CD1c-positive myeloid dendritic cell (primary cell): ENCODE results near the gene RNF213.

Experiments used
- DNase-seq: peaks from one replicate; pipeline ENCODE4 v3.0.0-alpha.2; 2016; ENCODE audit errors: extremely low spot score

The RNF213 gene

DNA sequence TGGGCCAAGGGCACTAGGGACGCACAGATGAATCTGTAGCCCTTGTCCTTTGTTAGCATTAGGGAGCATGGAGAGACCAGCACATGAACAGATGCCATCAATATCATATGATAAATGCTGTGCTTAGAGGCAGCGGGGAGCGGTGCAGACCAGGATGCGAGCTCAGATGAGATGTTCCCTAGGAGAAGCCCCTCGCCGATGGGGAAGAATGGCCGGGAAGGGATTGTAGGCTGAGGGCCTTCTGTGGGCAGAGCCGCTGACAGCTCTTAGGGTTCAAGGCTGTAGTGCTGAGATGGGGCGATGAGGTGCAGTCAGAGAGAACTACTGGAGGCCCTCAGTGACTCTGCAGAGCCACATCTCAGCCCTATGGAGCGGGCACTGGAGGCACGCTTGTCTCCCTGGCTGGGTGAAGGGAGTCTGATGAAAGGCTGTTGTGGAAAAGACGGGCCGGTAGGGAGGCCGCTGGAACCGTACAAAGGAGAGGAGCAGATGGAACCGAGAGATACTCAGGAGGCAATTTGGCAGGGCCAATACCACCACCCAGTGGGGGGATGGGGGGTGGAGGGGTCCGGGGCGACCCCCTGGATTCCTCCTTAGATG is 88.0 kb downstream of the RNF213 start:
- no peak for DNase-seq

DNA sequence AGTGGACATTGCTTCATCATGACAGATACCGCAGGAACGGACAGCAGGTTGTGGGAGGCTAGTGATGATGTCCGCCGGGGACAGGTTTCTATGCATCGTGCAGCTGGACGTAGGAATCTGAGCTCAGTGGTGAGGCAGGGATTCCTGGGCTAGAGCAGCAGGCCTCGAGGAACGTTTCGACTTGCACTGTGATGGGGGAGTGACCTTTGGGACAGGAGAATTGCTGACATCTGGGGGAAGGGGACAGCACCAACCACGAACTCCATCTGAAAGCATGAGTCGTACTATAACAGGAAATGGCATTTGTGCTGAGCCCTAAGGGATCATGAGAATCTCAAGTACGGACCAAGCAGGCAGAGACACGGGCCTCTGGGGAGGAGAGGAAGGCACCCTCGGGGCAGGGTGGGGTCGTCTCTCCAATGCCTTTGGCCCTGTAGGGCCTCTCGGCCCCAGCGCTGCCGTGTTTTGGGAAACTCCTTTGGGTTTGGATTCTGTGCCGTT is 88.5 kb downstream of the RNF213 start:
- DNase-seq, result no peak

DNA sequence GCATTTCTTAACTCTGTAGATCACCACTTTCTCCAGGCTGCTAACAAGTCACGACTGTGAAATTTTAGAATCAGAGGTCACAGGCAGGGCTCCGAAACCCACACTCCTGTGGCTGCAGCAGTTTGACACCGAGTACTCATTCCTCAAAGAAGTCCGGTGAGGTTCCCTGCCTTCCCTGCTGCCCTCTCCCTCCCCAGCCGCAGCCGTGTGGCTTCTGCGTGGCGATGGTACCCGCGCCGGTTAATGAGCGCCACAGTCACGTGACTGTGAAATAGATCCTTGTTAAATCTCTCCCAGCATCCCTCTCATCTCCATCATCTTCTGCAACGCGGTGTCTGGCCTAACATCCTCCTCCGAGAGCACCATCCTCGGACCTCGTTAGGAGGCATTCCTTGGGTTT is 89.1 kb downstream of the RNF213 start:
- DNase-seq, result no peak

DNA sequence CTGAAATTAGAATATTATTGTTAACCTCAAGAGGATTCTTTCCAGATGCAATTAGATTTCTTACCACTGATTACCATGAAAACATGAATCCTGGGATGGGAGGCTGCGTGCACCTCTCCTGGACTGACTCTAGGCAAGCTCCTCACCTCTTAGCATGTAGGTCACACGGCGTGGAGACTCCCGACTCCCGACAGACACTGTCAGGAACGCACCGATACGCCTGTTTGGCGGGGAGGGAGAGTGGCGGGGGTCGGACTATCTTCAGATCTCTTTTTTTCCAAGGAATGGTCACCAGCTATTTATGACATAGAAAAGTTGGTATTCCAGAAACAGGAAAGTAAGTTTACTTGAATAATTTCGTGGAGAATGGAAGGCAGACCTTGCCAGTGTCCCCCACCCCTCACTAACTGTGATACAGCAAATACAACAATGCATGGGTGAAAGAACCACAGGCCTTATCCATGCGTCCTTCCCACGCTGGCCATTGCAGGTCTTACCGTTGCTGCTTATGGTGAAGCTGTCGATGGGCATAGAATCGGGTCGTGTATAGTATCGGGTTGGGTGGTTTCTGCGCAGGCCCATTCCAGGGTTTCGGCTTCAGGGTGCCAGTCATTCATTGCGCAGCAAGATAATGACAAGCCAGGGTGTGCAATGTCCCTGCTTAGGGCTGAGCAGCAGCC is 91.7 kb downstream of the RNF213 start:
- DNase-seq, result no peak

DNA sequence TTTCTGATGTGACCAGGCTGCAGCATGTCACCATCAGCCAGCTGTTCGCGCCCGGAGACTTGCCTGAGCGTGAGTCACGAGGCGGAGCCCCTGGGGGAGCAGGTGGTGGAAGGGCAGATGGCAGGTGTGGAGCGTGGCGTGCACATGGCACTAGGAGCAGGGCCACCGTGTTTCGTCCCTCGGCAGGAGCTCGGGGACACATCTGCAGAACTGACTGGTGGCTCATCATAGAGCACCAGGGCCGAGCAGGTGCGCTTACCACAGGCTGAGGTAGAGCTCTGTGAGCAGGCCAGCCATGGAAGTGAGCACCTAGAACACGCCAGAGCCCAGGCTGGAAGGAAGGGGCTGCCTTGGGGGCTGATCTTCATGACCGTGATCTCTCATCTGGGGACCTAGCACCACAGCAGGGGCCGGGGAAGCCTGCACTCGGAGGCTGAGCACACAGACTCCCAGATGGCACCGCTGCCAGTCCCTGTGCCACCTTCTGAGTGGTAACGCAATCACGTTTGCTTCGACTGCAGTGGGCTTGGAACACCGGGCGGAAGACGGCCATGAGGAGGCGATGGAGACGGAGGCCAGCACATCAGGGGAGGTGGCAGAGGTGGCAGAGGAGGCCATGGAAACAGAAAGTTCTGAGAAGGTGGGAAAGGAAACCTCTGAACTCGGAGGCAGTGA is 92.5 kb downstream of the RNF213 start:
- DNase-seq, result no peak

DNA sequence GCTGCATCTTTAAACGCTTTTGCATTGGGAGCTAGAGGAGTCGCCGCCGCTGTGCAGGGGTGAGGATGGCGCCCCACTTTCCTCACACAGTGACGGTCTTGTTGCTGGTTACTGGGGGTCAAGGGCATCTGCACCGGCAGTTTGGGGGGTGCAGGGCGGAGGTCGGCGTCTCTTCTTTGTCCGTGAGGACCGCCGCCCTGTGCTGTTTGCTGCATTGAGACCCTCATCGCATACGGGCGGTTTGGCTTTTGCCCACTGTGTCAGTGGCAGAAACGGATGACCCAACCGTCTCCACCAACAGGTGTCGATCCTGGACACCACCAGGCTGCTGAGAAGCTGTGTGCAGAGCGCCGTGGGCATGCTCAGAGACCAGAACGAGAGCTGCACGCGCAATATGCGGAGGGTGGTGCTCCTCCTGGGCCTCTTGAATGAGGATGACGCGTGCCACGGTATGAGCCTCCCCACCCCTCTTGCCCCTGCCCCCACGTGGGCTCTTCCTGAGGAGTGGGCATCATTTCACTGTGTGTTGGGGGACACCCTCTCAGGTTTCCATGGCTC is 93.1 kb downstream of the RNF213 start:
- no peak for DNase-seq

DNA sequence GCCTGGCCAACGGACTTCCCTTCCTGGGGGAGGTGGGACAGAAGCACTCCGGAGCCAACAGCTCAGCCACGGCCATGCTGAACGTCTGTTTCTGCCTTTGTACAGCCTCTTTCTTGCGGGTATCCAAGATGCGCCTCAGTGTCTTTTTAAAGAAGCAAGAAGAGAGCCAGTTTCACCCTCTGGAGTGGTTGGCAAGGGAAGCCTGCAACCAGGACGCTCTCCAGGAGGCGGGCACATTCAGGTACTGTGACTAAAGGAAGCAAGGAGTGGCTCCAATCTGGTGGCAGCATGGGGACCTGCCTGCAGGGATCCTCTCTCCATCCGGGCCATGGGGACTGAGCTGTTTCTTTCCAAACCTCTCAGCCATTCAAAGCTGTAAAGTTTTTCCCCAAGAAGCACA is 93.7 kb downstream of the RNF213 start:
- no peak for DNase-seq

DNA sequence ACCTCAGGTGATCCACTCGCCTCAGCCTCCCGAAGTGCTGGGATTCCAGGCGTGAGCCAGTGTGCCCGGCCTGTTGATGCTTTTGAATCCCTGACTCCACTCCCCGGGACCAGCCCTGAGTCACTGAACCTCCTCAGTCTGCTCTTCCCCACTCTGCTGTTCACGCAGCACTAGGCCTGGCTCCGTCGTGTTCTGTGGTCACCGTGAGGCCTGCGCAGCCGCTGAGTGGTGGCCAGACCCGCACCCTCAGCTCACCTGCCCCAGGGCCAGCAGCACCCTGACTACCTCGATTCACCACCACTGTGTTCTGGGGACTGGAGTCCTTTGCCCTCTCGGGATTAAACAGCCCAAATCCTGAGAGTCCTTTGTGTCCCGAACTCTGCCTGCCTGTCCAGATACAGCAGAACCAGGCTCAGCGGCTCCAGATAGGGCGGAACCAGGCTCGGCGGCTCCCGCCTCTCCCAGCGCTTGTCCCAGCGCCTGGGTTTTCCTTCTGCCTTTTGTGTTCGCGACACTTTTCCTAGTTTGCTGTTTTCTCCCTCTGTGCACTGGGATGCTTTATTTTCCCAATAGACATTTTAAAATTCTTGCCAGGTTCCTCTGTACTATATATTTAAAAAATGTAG is 95.7 kb downstream of the RNF213 start:
- no peak for DNase-seq

DNA sequence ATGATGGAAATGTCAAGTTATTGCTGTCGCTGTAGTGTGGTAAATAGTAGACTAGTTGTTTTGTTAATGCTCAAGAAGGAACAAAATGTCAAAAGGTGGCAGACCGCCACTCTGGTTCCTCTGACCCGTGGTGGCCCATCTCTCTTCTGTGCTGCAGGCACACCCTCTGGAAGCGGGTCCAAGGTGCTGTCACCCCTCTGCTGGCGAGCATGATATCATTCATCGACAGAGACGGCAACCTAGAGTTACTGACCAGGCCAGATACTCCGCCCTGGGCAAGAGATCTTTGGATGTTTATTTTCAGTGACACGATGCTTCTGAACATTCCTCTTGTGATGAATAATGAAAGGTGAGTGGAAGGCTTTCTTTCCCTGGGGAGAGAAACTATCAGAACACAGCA is 97.5 kb downstream of the RNF213 start:
- no peak for DNase-seq

DNA sequence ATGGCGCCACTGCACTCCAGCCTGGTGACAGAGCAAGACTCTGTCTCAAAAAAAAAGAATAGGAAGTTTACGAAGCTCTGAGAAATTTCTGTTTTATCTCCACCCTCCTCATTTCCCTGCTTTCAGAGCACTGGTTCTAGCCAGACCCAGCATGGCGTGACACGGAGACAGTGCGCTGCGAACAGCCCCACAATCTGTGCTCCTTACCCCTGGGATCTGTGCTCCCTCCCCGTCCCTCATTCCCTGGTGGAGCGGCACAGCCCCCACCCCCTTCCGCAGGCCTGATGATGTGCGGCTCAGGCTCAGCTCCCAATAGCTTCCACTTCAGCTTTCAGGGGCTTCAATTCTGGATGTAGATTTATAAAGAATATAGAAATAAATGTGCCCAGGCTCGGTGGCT is 98.2 kb downstream of the RNF213 start:
- no peak for DNase-seq

DNA sequence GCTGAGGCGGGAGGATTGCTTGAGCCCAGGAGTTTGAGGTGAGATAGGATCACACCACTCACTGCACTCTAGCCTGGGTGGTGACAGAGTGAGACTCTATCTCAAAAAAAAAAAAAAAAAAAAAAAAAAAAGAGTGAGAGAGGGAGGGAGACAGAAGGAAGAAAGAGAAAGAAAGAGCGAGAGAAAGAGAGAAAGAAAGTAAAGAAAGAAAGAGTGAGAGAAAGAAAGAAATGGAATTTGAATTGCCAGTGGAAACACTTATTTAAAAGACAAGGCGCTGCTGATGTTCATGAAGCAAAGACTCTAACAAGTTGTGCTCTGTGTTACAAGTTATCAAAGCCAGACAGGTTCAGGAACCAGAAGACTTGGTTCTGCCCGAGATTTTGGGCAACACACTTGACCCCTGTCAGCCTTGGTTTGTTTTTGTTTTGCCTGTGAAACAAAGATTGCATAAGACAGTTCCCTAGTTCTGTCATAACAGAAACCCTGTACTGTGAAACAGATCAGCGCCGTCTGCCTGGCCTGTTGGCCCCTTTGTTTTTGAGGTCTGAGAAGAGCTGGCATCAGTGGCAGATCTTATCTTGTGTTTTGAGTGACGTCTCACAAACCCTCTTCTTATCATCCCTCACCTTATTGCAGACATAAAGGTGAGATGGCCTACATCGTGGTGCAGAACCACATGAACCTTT is 98.9 kb downstream of the RNF213 start:
- no peak for DNase-seq

DNA sequence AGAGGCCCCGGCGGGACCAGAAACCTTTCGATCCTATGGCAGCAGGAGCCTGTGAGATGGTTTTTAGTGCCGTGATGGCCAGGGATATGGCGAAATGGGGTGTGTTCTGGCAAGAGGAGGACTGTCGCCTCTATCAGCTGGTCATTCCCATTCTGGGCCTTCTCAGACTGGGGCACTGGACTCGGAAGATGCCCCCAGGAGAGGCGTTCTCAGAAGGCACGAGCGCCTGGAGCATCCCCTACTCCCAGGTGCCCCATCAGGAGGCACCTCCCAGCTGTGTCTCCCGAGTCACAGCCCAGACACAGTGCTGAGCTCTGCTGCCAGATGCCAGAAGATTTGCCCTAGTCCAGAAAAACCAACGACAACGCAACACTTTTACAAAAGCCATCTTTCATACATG is 99.7 kb downstream of the RNF213 start:
- DNase-seq, result no peak

DNA sequence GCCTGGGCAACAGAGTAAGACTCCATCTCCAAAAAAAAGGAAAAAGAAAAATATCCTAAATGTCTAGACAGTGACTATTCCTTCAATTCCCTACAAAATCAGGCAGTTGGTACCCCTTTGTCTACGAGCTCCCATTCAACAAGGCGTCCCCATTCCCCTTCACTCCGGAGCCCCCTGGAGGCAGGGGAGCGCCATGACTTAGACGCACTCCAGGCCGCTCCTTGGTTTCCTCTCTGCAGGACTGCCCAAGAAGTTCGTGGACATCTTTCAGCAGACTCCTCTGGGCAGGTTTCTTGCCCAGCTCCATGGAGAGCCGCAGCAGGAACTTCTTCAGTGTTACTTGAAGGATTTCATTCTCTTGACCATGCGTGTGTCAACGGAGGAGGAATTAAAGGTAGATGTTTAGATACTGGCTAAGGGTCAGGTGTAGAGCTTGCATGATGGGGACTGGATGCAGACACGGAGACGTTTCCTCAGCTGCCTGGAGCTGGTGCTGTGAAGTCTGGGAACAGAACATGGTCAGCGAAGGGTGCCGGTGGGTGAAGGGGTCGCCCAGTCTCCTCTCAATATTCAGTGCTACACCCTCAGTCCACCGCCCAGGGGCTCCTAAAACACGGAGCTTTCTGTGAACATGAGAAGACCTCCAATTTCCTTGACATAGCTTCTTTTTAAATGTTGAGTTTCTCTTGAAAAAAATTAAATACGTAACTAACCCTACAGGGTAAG is 101.0 kb downstream of the RNF213 start:
- peak; percentile 21 for DNase-seq

DNA sequence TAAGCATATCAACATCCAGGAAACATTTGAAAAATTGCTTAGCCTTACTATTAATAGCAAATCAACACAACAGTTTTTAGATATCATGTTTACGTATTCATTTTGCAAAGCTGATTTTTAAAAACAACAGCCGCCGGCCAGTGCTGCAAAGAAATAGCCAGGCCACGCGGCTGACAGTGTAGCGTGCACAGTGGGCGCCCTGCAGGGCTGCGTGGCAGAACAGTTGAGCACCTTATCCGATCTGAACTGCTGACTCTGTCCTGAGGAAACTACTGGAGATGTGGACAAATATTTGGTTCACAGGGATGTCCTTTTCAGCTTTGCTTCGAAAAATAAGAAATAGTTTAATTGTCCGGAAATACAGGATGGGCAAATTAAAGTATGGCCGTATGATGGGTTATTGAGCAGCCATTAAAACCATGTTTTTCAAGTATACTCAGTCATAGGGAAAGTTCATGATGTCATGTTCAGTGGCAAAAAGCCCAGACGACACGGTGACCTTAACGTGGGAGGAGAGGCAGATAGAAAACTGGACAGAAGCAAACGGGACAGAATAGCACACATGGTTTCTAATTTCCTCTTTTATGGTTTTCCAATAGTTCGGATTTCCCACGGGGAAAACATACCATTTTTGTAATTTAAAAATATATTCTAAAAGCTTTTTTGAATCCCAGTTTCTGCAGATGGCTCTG is 101.9 kb downstream of the RNF213 start:
- no peak for DNase-seq

DNA sequence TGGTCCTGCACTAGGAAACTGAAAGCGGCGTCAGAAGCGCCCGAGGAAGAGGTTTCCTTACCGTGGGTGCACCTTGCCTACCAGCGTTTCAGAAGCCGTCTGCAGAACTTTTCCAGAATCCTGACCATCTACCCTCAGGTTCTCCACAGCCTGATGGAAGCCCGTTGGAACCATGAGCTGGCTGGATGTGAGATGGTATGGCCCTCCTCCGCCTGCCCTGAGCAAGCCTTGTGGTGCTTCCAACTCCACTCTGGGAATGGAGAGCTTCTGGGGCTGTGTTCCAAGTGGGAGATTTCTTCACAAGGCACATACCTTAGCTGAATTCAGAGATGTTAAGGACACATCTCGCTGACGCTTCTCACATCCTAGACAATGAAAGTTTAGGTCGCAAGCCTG is 102.5 kb downstream of the RNF213 start:
- DNase-seq, result no peak

DNA sequence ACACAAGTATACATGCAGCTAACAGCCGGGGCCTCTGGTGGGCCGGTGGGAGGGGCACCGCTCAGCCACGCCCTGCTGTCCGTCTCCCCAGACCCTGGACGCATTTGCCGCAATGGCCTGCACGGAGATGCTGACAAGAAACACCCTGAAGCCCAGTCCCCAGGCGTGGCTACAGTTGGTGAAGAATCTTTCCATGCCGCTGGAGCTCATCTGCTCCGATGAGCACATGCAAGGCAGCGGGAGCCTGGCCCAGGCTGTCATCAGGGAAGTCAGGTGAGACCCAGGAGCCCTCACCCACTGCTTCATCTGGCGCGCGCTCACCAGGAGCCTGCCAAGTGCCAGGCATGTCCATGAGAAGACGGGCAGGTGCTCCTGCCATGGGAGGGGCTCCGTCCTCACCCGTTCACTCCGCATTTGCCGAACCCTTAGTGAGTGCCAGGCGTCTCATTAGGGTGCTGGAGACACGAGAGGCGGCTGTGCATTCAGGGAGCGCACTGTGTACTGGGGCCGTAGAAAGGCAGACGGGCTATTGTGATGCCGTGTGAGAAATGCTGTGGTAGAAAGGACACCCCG is 103.0 kb downstream of the RNF213 start:
- no peak for DNase-seq

DNA sequence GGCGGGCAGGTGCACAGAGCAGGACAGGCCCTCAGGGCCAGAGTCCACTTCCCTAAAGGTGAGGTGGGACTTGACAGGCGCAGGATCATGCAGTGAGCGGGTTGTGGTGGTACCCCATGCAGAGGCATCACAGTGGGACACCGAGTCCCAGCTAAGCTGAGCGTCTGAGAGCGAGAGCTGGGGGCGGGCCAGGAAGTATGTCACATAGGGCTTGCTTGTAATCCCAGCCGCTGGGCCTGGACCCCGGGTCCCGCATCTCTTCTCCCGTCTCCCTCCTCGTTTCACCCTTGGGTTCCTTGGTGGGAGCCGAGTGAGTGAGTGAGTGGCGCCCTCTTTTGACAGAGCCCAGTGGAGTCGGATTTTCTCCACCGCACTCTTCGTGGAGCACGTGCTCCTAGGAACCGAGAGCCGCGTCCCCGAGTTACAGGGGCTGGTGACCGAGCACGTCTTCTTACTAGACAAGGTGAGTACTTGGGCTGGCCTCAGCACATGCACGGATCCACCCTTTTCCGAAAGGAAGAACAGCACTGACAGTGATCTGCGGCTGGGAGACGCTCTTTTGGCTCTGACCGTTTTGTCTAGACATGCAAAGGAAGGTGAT is 103.5 kb downstream of the RNF213 start:
- DNase-seq, result no peak

DNA sequence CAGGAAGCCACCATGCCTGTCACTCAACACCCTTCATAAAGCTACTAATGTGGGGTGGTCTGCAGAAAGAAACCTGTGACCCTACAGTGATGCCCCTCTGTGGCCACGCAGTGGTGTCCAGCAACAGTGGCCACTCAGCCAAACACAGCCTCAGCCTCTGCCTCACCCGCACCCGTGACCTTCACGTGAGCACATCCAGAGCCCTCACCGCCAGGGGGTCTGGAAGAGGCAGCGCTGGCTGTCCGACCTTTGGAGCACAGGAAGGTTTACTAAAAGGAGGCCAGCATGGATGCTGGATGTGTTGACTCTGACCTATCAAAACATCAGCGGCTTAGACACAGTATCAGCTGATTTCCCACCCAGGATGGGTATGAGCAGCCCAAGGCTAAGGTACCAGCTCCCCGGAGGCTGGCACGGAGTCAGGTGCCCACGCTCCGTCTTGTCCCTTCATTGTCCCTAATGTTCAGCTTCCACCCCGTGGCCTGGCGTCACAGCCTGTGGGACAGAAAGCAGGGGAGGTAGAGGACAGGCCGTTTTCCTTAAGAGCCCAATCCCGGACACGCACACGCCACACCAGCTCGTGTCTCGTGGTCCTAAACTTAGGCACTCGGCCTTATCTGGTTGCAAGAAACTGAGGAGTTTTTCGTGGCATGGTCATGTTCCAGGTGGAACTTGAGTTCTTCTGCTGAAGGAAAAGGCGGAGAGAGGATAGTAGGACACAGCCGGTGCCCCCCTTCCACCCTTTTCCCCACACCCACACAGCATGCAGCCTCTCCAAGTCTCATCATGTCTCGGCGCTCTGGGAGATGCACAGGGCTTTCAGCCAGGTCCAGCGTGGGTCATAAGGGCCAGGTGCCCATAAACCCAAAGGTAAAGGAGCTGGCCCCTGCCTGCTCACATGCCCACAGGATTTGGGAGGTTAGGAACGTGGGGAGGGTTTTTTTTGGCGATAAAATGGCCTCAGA is 104.6 kb downstream of the RNF213 start:
- DNase-seq, result no peak

DNA sequence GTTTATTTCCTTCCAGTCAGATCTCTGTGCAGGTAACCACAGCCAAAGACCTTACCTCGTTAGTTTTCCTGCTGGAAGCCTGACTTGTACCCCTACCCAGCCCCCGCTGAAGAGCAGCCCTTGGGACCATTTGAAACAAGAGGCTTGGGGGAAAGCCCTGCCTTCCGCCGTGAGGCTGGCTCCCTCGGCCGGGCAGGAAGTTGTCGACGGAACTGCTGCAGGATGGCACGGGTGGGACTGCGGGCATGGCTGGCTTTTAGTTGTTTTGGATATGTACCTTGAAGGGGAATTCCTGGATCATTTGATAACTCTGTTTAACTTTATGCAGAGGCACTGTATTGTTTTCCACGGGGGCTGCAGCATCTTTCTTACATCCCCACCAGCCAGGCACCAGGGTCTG is 105.3 kb downstream of the RNF213 start:
- DNase-seq, result no peak
